Activated naive CD8-positive, alpha-beta T cell treated with anti-CD3 and anti-CD28 coated beads, Interleukin-2, amount 50 U/mL, for 24 hours (primary cell): Measurements from ENCODE around the gene MYOZ1.
"Not testable (repeated sequence)": the region's sequence is repeated elsewhere in the genome, so short reads cannot be mapped to it uniquely, and the experiment has no call there.

Source experiments
- ATAC-seq: fragments of 150-1000 bp; cut with Tn5 transposase; one replicate; pipeline ENCODE4 v1.10.0; 2021
- DNase-seq: peaks from one replicate; pipeline ENCODE4 v3.0.0; 2021
- H3K27ac Mint-ChIP-seq: one replicate; pipeline ENCODE4 v1.8.0; 2021; ENCODE audit warnings: mild to moderate bottlenecking, mixed read lengths
- H3K27me3 Mint-ChIP-seq: one replicate; pipeline ENCODE4 v1.8.0; 2021; ENCODE audit warnings: mixed read lengths
- H3K36me3 Mint-ChIP-seq: one replicate; pipeline ENCODE4 v1.8.0; 2021; ENCODE audit warnings: low read depth, mixed read lengths
- H3K4me1 Mint-ChIP-seq: one replicate; pipeline ENCODE4 v1.8.0; 2021; ENCODE audit warnings: mixed read lengths
- H3K4me3 Mint-ChIP-seq: one replicate; pipeline ENCODE4 v1.8.0; 2021; ENCODE audit warnings: mild to moderate bottlenecking, moderate library complexity, mixed read lengths
- H3K9me3 Mint-ChIP-seq: one replicate; pipeline ENCODE4 v1.8.0; 2021; ENCODE audit warnings: mixed read lengths

Gene MYOZ1

GRCh38 chr10:73641328-73642060, at the start of gene MYOZ1:
MYOZ1 (minus strand) TSS chr10:73641474; CDS start chr10:73640017, 1,457 bp downstream.
- ATAC-seq (no peak), DNase-seq (no peak)
- H3K4me3 Mint-ChIP-seq: no peak within 1 kb of the TSS
- no peak within 1 kb of the TSS for H3K27ac Mint-ChIP-seq
- peaks cover 3% of the 10 kb centered on the region for H3K27me3 Mint-ChIP-seq
- H3K9me3 Mint-ChIP-seq: no peaks in the 10 kb centered on the region
- H3K4me1 Mint-ChIP-seq: peaks cover 13% of the 10 kb centered on the region
- H3K36me3 Mint-ChIP-seq: no peaks in the 10 kb centered on the region

GRCh38 chr10:73690755-73691154, 49.5 kb upstream of the MYOZ1 start:
- H3K27me3 Mint-ChIP-seq, H3K27ac Mint-ChIP-seq, DNase-seq: not testable (repeated sequence)

GRCh38 chr10:73689596-73689995, 48.3 kb upstream of the MYOZ1 start:
- not testable (repeated sequence) for H3K27ac Mint-ChIP-seq, H3K4me3 Mint-ChIP-seq, H3K9me3 Mint-ChIP-seq, H3K27me3 Mint-ChIP-seq, H3K4me1 Mint-ChIP-seq, DNase-seq, ATAC-seq
- peaks cover 12% of the 10 kb centered on the region for H3K36me3 Mint-ChIP-seq

More at GRCh38 chr10:73690755-73691154, 49.5 kb upstream of the MYOZ1 start:
- not testable (repeated sequence) for H3K4me1 Mint-ChIP-seq, H3K9me3 Mint-ChIP-seq, ATAC-seq, H3K4me3 Mint-ChIP-seq
- H3K36me3 Mint-ChIP-seq: peaks cover 11% of the 10 kb centered on the region

DNA sequence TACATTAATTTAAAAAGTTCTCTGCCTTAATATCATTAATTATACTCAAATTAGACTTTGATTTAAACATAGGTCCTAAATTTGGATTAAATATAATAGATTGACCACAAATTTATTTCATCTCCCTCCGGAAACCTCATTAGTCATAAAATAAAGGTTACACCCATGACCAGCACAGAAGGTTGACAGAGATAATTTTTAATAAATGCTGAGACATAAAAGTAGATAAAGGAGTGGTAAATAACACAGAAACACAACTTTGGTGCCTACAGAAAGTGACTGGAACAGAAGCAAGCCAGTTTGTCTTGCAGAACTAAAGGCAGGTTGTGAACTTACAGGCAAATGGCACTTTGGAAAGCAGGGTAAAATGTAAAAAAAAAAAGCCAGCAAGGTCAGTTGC, 46.4 kb upstream of the MYOZ1 start:
- not testable (repeated sequence) for H3K4me1 Mint-ChIP-seq, DNase-seq, ATAC-seq, H3K27me3 Mint-ChIP-seq, H3K27ac Mint-ChIP-seq, H3K4me3 Mint-ChIP-seq, H3K9me3 Mint-ChIP-seq
- peaks cover 12% of the 10 kb centered on the region for H3K36me3 Mint-ChIP-seq

DNA sequence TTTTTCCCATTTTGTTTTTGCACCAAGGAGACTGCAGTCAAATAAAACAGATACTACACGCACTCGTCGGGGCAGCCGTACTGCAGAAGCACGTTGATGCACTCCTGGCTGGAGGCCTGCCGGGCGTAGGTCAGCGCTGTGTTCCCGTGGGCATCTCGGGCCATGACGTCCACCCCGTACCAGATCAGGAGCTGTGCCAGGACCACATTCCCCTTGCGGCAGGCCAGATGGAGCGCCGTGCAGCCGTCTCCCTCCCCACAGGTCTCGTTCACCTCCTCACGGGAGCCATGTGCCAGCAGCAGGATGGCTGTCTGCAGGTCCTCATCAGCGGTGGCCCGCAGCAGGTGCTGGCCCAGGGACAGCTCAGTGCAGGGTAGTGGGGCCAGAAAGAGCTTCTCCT, 33.3 kb upstream of the MYOZ1 start:
- not testable (repeated sequence) for ATAC-seq, H3K36me3 Mint-ChIP-seq, H3K9me3 Mint-ChIP-seq, DNase-seq, H3K4me1 Mint-ChIP-seq, H3K27ac Mint-ChIP-seq, H3K27me3 Mint-ChIP-seq, H3K4me3 Mint-ChIP-seq

GRCh38 chr10:73668378-73668777, 27.1 kb upstream of the MYOZ1 start:
- H3K4me1 Mint-ChIP-seq, H3K36me3 Mint-ChIP-seq, H3K27me3 Mint-ChIP-seq, H3K4me3 Mint-ChIP-seq, H3K9me3 Mint-ChIP-seq, H3K27ac Mint-ChIP-seq, DNase-seq, ATAC-seq: not testable (repeated sequence)

DNA sequence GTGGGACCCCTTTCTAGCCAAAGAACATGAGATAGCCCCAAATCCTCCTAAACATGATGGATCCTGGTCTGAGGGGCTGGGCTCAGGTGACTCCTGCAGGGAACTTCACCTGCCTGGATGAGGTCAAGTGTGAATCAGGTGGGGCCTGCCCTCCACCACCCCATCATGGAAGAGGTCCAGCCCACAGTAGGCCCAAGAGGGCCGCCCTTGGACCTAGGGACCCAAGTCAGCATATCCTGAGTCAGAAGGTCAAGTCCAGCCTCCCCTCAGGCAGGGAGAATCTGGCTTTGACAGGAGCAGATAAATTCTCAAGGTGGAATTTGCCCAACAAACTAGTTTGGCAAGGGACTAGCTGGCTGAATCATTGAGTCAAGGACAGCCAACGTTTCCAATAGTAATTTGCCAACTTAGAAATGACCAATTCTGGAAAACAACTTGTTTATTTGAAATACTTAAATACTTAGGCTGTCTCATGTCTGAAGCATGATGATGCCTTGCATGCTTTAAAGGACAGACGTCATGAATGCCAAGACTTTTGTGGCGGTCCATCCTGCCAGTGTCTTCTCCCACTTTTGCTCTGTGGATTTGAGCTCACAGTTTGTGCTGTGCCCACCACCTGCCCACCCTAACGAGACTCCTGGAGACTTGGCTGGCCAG, 25.0 kb upstream of the MYOZ1 start:
- H3K27me3 Mint-ChIP-seq, H3K36me3 Mint-ChIP-seq, ATAC-seq, H3K27ac Mint-ChIP-seq, H3K9me3 Mint-ChIP-seq, H3K4me3 Mint-ChIP-seq, DNase-seq, H3K4me1 Mint-ChIP-seq: not testable (repeated sequence)

- not testable (repeated sequence) for H3K27me3 Mint-ChIP-seq, DNase-seq, H3K4me3 Mint-ChIP-seq, H3K36me3 Mint-ChIP-seq, H3K27ac Mint-ChIP-seq, H3K9me3 Mint-ChIP-seq, ATAC-seq, H3K4me1 Mint-ChIP-seq
Measured at GRCh38 chr10:73665581-73665980, 24.3 kb upstream of the MYOZ1 start.

DNA sequence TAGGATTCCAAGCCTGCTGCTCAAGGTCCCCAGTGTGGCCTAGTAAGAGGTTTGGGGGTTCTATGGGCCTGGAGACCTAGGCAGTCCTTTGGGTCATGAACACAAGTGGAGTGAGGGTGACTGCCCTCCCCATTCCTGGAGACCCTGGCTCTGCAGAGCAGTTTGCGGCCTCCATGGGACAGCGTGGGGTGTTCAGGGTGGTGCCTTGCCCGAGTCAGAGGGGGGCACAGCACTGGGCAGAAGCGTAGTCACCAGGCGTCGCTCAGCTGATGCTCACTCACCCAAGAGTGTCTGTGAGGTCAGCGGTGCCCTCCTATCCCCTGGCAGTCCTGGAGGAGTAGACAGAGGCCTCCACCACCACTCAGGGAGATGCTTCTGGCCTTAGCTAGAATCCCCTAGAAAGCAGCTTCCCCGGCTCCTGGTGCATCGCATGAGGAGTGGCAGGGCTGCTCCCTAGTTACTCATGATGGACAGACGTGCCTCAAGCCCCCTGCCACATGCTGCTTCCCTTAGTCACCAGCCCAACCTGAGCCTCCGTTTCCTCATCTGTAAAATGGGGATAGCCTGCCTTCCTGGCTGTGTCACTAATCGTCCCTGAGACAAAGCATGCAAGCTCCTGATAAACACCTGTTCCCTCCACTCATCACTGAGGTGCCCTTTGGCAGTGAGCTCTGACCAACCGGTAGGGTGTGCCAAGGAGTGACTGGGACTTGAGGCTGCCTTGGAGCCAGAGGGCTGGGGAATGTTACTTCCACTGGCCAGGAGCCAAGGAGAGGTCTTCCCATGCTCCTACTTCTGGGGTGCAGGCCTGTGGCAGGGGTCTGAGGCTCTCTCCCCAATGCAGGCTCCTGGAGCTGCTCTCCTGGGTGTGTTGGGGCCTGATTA, 23.1 kb upstream of the MYOZ1 start:
- H3K9me3 Mint-ChIP-seq, H3K4me3 Mint-ChIP-seq, H3K27ac Mint-ChIP-seq, H3K36me3 Mint-ChIP-seq, DNase-seq, H3K27me3 Mint-ChIP-seq, H3K4me1 Mint-ChIP-seq, ATAC-seq: not testable (repeated sequence)

GRCh38 chr10:73663621-73664020, 22.3 kb upstream of the MYOZ1 start:
- not testable (repeated sequence) for ATAC-seq, H3K36me3 Mint-ChIP-seq, H3K27me3 Mint-ChIP-seq, H3K27ac Mint-ChIP-seq, H3K4me1 Mint-ChIP-seq, H3K9me3 Mint-ChIP-seq, H3K4me3 Mint-ChIP-seq, DNase-seq

DNA sequence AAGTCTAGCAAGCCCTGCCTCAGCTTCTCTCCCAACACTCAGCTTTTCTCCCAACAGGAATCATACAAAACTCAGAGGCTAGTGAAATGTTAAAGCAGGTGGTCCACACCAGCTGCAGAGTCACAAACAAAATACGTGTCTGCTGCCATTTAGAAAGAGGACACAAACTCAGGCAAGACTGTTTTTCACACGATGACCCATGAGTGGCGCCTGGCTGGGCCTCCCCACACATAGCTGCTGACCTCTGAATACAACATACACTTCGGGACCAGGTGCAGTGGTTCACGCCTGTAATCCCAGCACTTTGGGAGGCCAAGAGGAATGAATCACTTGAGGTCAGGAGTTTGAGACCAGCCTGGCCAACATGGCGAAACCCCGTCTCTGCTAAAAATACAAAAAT, 21.4 kb upstream of the MYOZ1 start:
- H3K9me3 Mint-ChIP-seq, H3K4me3 Mint-ChIP-seq, H3K27ac Mint-ChIP-seq, H3K36me3 Mint-ChIP-seq, H3K27me3 Mint-ChIP-seq, ATAC-seq, H3K4me1 Mint-ChIP-seq, DNase-seq: not testable (repeated sequence)

- ATAC-seq (no peak), DNase-seq (no peak)
- no peak within 1 kb of the TSS for H3K4me3 Mint-ChIP-seq
- no peaks in the 10 kb centered on the region for H3K27me3 Mint-ChIP-seq
- H3K27ac Mint-ChIP-seq: no peak within 1 kb of the TSS
- H3K4me1 Mint-ChIP-seq: peaks cover 10% of the 10 kb centered on the region
- no peaks in the 10 kb centered on the region for H3K9me3 Mint-ChIP-seq
- no peaks in the 10 kb centered on the region for H3K36me3 Mint-ChIP-seq
Measured at GRCh38 chr10:73655990-73656298, 14.7 kb upstream of the MYOZ1 start, which contains the start of gene SYNPO2L. SYNPO2L (minus strand) TSS chr10:73656029; CDS start chr10:73655922, 107 bp downstream.

GRCh38 chr10:73655257-73655989, 14.1 kb upstream of the MYOZ1 start:
- Mint-ChIP-seq H3K27me3 (no peaks in the 10 kb centered on the region), H3K27ac (no peak overlapping the region)
- no peak for ATAC-seq

GRCh38 chr10:73653701-73654100, 12.4 kb upstream of the MYOZ1 start:
- ATAC-seq (no peak), DNase-seq (no peak)
- Mint-ChIP-seq H3K27ac (no peak overlapping the region), H3K9me3 (no peaks in the 10 kb centered on the region), H3K36me3 (no peaks in the 10 kb centered on the region), H3K27me3 (no peaks in the 10 kb centered on the region), H3K4me3 (no peak overlapping the region), H3K4me1 (peaks cover 16% of the 10 kb centered on the region)

More at GRCh38 chr10:73655257-73655989, 14.1 kb upstream of the MYOZ1 start:
- Mint-ChIP-seq H3K9me3 (no peaks in the 10 kb centered on the region), H3K4me1 (peaks cover 13% of the 10 kb centered on the region), H3K36me3 (no peaks in the 10 kb centered on the region), H3K4me3 (no peak overlapping the region)
- no peak for DNase-seq
